GM10266 (cell line): ENCODE results near the gene ATOSB.

Source experiments
- DNase-seq: peaks from one replicate; pipeline ENCODE4 v3.0.0; 2012; ENCODE audit errors: extremely low spot score
- CTCF ChIP-seq: IDR thresholded peaks from 2 replicates; pipeline ENCODE4 v1.5.1; 2012; ENCODE audit warnings: mild to moderate bottlenecking, low read depth; ENCODE audit not compliant: control insufficient read depth, insufficient read depth; ENCODE audit errors: missing control alignments

ATOSB gene

GRCh38 chr9:35073279-35073612 lies 42.4 kb downstream of the ATOSB start:
- TF ChIP-seq CTCF, result no peak
- no peak for DNase-seq

GRCh38 chr9:35072461-35073278 lies 43.0 kb downstream of the ATOSB start, which contains the start of gene VCP:
VCP (minus strand) TSS chr9:35072625; CDS start chr9:35072353, 272 bp downstream.
- peak; percentile 99 for DNase-seq
- TF ChIP-seq CTCF, result peak; percentile 24

GRCh38 chr9:35071814-35072460 lies 43.7 kb downstream of the ATOSB start:
- peak; percentile 43 for TF ChIP-seq CTCF
- peak; percentile 86 for DNase-seq

DNA sequence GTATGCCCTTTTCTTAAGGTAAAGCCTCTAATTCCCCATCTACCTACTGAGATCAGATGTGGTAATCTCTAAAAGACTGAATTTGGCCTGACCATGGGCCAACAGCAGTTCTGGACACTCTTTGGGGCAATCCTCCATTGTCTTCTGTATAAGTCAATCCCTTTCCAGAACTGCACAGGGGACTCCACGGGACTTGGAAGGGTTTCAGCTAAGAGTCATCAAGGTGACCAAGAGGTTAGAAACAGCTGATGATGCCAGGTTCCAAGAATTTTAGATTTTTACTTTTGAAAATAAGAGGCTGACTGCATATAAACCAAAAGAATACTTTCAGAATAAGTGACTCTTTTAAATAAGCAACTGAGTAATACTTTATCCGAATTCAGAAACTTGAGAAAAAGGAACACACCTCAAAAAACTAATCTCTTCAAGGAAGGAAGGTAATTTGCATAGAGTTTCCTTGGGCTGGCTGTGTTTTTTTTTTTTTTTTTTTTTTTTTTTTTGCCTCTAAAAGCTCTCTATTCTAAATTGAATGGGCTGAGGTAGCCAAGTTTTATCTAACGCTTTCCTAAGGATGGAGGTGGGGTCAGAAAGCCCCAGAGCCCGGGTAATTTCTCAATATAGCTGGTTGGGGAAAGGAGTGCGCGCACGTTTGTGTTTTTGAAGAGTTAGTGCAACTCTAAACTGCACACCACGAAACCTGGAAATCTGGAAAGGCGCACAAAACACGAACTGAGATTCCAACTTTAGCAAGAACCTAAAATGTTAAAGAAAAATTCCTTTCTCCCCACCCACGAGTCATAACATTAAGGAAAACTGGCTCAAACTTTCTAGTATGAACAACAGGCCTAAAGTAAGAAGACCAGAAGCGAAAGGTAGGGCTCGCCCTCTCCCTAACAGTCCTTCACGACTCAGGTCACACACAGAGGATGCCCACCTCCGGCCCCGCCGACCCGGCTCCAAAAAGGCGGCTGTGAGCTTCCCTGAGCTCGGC lies 44.5 kb downstream of the ATOSB start:
- DNase-seq, result peak; percentile 38

GRCh38 chr9:35069020-35069419 lies 46.6 kb downstream of the ATOSB start:
- DNase-seq, result no peak
- TF ChIP-seq CTCF, result no peak

More for the DNA sequence above, 44.5 kb downstream of the ATOSB start:
- TF ChIP-seq CTCF, result no peak

GRCh38 chr9:35067056-35067455 lies 48.6 kb downstream of the ATOSB start:
- no peak for DNase-seq
- no peak for TF ChIP-seq CTCF
